HK-2 (cell line): ENCODE results near the gene PTGES2.
"Not testable (repeated sequence)": the region's sequence is repeated elsewhere in the genome, so short reads cannot be mapped to it uniquely, and the experiment has no call there.

Experiments used
- DNase-seq: peaks from one replicate; pipeline ENCODE4 v3.0.0-alpha.2; 2018; ENCODE audit not compliant: unreplicated experiment

Gene PTGES2

GRCh38 chr9:128118971-128119665, 8.4 kb downstream of the PTGES2 start:
- no peak for DNase-seq

GRCh38 chr9:128118472-128118857, 9.1 kb downstream of the PTGES2 start:
- no peak for DNase-seq

GRCh38 chr9:128117613-128118471, 9.7 kb downstream of the PTGES2 start:
- peak; percentile 97 for DNase-seq

DNA sequence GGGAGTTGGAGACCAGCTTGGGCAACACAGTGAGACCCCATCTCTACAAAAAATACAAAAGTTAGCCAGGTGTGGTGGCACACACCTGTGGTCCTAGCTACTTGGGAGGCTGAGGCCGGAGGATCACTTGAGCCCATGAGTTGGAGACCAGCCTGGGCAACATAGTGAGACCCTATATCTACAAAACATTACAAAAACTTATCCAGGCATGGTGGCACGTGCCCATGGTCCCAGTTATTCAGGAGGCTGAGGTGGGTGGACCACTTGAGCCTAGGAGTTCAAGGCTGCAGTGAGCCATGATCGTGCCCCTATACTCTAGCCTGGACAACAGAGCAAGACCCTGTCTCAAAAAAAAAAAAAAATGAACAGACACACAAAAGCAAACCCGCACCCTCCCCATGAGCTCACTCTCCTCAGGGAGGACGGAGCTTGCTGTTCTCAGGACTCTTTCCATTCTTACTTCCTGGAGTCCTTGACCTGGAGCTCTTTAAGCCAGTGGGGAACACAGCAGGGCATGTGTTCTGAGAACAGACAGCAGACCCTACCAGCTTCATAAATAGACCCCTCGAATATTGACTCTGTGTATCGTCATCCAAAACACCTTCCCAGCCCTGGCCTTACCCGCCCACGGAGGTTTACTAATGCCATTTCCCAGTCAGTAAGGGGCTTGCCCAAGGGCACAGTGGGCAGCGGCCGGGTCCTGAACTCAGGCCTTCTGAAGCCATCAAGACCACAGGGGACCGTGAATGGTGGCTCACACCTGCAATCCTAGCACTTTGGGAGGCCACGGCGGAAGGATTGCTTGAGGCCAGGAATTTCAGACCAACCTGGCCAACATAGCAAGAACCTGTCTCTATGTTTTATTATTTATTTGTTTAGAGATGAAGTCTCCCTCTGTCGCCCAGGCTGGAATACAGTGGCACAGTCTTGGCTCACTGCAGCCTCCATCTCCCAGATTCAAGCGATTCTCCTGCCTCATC, 11.1 kb downstream of the PTGES2 start:
- no peak for DNase-seq

DNA sequence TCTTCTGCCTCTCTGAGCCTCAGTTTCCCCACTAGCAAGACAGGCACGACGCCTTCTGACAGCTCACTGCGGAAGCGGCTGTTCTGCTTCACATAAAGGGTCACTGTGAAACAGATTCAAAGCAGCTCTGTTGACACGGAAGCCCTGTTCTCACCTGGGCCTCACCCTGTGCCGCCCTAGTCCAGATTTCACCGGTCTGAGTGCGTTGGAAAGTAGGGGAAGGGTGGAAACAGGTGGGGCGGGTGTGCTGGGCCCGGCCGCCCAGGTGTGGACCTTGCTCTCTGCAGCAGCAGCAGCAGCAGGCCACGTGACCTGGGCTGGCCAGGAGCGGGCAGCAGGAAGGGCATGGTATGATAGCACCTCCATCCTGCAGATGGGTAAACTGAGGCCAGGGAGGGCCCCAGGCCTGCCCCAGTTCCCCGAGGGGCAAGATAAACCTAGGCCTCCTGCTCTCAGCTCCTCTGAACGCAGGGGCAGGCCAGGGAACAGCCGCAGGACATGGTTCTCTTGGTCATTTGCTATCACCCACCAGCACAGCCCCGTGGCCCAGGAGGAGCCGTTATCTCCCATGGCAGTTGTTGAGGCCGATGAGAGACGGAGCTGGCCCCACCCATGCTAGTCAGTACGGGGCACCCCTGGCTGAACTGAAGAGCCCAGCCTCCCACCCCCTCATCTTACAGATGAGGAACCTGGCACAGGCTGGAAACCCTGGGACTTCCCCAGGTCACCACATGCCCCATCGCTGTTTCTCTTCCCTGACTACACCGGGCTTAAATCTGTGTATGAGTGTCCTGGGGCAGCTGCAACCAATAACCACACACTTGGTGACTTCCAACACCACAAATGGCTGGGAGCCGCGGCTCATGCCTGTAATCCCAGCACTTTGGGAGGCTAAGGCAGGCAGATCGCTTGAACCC, 12.1 kb downstream of the PTGES2 start:
- no peak for DNase-seq

DNA sequence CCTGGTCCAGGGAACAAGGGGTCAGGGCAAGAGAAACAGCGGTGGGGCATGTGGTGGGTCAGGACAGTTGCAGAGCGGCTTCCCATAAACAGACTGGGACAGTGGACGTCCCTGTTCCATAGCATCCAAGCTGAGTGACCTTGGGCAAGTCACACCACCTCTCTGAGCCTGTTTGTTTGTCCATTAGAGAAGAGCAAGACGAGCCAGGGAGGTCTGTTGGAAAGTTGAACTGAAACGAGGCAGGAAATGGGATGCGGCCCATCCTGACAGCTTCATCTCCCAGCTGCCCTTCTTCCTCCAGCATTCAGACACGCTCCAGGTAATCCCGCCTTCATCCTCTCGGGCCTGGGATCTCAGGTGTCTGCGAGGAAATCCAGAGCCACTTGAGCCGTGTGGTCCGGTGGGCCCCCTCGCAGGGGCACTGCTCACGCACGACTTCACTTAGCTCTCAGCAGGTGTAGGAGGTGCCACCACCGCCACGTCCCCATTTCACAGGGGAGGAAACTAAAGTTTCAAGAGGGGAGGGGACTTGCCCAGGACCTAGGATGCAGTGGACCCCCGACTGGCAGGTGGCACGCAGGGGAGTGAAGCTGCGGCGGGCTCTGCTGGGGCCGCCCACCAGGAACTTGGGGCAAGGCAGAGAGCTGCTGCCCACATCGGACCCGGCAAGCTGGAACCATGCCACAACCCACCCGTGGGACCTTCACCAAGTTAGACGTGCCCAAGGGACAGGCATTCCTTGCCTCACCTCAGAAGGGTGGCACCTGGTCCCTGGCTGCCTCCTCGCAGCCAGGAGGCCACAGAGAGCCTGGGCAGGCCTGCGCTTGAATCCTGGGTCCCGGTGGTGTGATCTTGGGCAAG, 13.0 kb downstream of the PTGES2 start:
- DNase-seq, result no peak

DNA sequence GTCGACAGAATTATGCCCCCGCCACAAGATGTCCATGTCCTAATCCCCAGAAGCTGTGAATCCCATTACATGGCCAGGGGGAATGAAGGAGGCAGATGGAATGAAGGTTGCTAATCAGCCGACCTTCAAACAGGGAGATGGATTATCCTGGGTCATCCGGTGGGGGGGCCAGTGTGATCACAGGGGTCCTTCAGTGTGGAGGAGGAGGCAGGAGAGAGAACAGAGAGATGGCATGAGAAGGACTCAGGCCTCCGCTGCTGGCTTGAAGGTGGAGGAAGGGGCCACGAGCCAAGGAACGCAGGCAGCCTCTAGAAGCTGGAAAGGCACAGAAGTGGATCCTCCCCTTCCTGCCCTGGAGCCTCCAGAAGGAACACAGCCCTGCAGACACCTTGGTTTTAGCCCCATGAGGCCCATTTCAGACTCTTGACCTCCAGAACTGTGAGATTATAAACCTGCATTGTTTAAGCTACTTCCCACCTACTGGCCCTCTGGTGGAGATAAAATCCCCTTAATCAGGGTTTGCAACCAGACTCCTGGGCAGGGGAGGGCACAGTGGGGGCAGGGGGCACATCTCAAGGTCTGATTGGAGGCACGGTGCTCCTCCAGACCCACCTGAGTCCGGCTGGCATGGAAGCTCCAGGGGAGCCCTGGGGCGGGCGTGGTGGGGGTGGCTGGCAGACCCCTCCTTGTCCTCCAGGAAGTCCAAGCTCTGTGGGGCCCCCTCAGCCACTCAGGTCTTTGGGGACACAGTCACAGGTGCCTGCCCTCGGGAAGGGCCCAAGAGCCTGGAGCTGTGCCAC, 13.8 kb downstream of the PTGES2 start:
- DNase-seq, result no peak

DNA sequence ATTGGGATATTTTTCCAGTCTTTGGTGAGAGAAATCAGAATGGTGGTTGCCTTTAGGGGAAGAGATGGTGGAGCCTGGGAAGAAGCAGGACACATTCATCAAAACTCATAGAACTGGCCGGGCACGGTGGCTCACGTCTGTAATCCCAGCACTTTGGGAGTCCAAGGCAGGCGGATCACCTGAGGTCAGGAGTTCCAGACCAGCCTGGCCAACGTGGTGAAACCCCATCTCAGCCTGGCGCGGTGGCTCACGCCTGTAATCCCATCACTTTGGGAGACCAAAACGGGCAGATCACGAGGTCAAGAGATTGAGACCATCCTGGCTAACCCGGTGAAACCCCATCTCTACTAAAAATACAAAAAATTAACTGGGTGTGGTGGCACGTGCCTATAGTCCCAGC, 15.8 kb downstream of the PTGES2 start:
- not testable (repeated sequence) for DNase-seq

DNA sequence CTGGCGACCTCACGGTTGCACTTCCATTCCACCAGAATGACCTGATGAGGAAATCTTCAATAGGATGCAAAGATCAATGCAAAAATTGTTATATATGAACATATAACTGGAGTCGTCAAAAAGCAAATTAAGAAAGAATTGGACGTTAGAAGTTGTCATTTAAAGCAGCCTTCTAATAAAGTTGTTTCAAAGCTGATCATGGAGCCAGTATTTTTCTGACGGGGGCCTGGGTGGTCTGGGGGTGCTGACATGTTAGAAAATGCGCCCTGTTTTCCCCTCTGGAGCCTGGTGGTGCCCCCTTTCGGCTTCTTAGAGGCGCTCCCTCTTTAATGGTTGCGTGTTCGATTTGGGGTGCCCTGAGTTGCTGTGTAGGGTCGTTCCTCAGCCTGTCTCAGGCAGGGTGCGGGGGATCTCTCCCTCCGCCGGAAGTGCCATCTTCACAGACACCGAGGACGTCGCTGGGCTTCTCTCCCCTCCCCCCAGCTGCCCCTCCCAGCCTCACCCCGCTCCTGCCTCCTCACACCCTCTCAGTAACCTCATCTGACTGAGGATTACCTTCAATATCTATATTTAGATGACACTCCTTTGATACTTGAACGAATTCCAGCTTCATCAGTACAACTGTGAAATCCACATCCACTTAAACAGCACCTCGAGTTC, 18.3 kb downstream of the PTGES2 start:
- no peak for DNase-seq

GRCh38 chr9:128108269-128109049, 19.1 kb downstream of the PTGES2 start:
- no peak for DNase-seq

- DNase-seq, result no peak
These were observed 19.9 kb downstream of the PTGES2 start for GRCh38 chr9:128107468-128108268.

DNA sequence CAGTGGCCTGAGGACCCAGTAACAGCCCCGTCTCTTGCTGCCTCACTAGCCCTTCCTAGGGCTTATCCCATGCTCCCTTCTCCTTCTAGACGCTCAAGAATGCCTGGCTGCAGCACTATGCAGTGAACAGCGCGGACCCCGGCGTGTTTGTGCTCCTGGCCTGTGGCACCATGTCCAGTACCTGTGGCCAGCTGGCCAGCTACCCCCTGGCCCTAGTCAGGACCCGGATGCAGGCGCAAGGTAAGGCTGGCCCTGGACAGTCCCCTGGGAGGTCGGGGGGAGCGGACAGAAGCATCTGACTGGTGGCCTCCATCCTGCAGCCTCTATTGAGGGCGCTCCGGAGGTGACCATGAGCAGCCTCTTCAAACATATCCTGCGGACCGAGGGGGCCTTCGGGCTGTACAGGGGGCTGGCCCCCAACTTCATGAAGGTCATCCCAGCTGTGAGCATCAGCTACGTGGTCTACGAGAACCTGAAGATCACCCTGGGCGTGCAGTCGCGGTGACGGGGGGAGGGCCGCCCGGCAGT, 20.5 kb downstream of the PTGES2 start:
- DNase-seq, result no peak

DNA sequence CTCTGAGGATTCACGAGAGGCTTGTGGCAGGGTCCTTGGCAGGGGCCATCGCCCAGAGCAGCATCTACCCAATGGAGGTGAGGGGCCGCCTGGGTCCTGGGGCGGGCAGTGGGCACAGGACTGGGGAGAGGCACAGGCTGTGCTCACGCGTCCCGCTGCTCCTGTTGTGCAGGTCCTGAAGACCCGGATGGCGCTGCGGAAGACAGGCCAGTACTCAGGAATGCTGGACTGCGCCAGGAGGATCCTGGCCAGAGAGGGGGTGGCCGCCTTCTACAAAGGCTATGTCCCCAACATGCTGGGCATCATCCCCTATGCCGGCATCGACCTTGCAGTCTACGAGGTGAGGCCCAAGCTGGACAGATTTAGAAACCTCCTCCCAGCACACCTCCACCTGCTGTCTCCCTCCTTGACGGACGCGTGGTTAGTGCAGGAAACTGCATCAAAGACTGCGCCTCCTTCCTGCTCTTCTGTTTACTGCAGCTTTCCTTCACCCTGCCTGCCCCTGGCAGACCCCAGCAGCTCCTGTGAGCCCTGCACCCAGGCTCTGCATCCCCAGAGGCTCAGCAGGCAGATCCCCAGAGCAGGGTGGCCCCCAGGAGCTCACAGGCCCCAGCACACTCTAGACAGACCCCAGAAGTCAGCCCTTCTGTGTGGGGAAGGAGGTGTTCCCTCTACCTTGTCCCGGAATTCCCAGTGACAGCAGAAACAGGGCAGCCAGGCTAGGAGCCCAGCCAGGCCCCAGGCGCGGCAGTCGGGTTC, 21.2 kb downstream of the PTGES2 start:
- no peak for DNase-seq

- no peak for DNase-seq
These were observed 21.9 kb downstream of the PTGES2 start for GRCh38 chr9:128105538-128106175.

- DNase-seq, result no peak
These were observed 23.3 kb downstream of the PTGES2 start for GRCh38 chr9:128104171-128104618.
